Natural killer cell (primary cell): ENCODE data around the gene TRRAP. TPM values are rescaled to one million over a fixed set of nuclear protein-coding genes. Genes with fewer than 3 reads are reported as not detected.

Source experiments
- ATAC-seq, 3 donors: fragments of 150-1000 bp in 2 of 3; fragments of 200-7000 bp in 1 of 3; cut with Tn5 transposase; 1 replicate in 1 of 3; 2 replicates in 2 of 3; pipeline ENCODE4 v1.10.0; 2021; ENCODE audit warnings: mild to moderate bottlenecking in 2 of 3, moderate library complexity in 2 of 3
- DNase-seq, 2 donors: peaks; one replicate each; pipeline versions ENCODE4 v3.0.0 to v3.0.0-alpha.2; 2013 to 2021; ENCODE audit warnings: mixed read lengths in 1 of 2
- H3K27ac ChIP-seq: one replicate; pipeline ENCODE4 v1.5.1; 2013; ENCODE audit warnings: mild to moderate bottlenecking, low read length
- H3K27me3 ChIP-seq: one replicate; pipeline ENCODE4 v1.6.1; 2013; ENCODE audit warnings: low read length; ENCODE audit not compliant: control insufficient read depth, insufficient read depth
- H3K36me3 ChIP-seq: one replicate; pipeline ENCODE4 v1.6.1; 2013; ENCODE audit warnings: low read length; ENCODE audit not compliant: control insufficient read depth, insufficient read depth
- H3K4me1 ChIP-seq: one replicate; pipeline ENCODE4 v1.6.1; 2013; ENCODE audit warnings: low read length; ENCODE audit not compliant: control insufficient read depth, insufficient read depth
- H3K4me3 ChIP-seq: one replicate; pipeline ENCODE4 v1.5.1; 2013; ENCODE audit warnings: low read length
- H3K9me3 ChIP-seq: one replicate; pipeline ENCODE4 v1.6.1; 2013; ENCODE audit warnings: low read length; ENCODE audit not compliant: control insufficient read depth, insufficient read depth
- H3K27ac Mint-ChIP-seq, 2 donors: one replicate each; pipeline ENCODE4 v1.8.0; 2022; ENCODE audit warnings: mild to moderate bottlenecking in 2 of 2, mixed read lengths in 2 of 2, moderate library complexity in 1 of 2
- H3K27me3 Mint-ChIP-seq, 2 donors: one replicate each; pipeline ENCODE4 v1.8.0; 2022; ENCODE audit warnings: low read depth in 2 of 2, mixed read lengths in 2 of 2
- H3K36me3 Mint-ChIP-seq: one replicate; pipeline ENCODE4 v1.8.0; 2022; ENCODE audit warnings: mixed read lengths
- H3K4me1 Mint-ChIP-seq, 2 donors: one replicate each; pipeline ENCODE4 v1.8.0; 2022; ENCODE audit warnings: mixed read lengths in 2 of 2
- H3K4me3 Mint-ChIP-seq: one replicate; pipeline ENCODE4 v1.8.0; 2022; ENCODE audit warnings: mild to moderate bottlenecking, moderate library complexity, mixed read lengths
- H3K9me3 Mint-ChIP-seq, 2 donors: one replicate each; pipeline ENCODE4 v1.8.0; 2022; ENCODE audit warnings: mixed read lengths in 2 of 2
- WGBS: methylation state at CpG from one replicate; pipeline ENCODE4 v1.1.7; 2013; ENCODE audit warnings: missing lambda C conversion rate; ENCODE audit not compliant: insufficient coverage; 5-methylcytosine and 5-hydroxymethylcytosine counted together
- intact Hi-C: fragments of 100-400 bp; cut with micrococcal nuclease; formaldehyde crosslinking; loops from one replicate; pipeline ENCODE4 v1.14.2; 2022
- total RNA-seq, 4 donors: library from RNA; stranded (reverse); fragments of 120-200 nt in 1 of 4; gene quantifications; one replicate each; pipeline versions ENCODE4 v1.2.3 to v1.2.4, GENCODE V29; 2013 to 2022
- TF ChIP-seq, protein P1 (sequence below): fragments of 200-600 bp; IDR thresholded peaks from one replicate; pipeline ENCODE4 v1.8.0; 2022; ENCODE audit warnings: antibody characterized with exemption

The TRRAP gene
- total RNA-seq, 3 donors from 2014 or later (not counting 1 experiment from before 2014, with no cell fraction given): 45.4 to 62.9 (median 62.4) TPM

DNA sequence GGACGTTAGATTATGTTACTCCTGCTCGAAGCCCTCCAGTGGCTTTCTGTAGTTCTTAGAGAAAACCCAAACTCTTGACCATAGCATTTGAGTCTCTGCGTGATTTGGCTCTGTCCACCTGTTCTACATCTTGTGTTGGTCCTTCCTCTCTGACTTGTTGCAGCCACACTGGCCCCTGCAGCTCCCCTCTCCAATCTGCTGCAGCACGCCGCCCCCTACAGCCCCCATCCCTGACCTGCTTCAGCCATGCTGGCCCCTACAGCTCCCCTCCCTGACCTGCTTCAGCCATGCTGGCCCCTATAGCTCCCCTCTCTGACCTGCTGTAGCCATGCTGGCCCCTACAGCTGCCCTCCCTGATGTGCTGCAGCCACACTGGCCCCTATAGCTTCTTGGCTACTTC, 29.2 kb downstream of the TRRAP start:
- intact Hi-C loops: no loop called here
- Mint-ChIP-seq H3K4me3 (no peak overlapping the region), H3K36me3 (peaks cover 28% of the 10 kb centered on the region), H3K4me1 (no peaks in the 10 kb centered on the region), H3K27ac (peak overlapping the region in 1 of 2 donors; percentile 10), H3K27me3 (no peaks in the 10 kb centered on the region), H3K9me3 (no peaks in the 10 kb centered on the region)
- Histone ChIP-seq H3K9me3 (no peaks in the 10 kb centered on the region), H3K4me3 (no peak overlapping the region), H3K27ac (no peak overlapping the region), H3K27me3 (no peaks in the 10 kb centered on the region), H3K4me1 (no peaks in the 10 kb centered on the region), H3K36me3 (peaks cover 78% of the 10 kb centered on the region)
- TF ChIP-seq, protein P1, sequence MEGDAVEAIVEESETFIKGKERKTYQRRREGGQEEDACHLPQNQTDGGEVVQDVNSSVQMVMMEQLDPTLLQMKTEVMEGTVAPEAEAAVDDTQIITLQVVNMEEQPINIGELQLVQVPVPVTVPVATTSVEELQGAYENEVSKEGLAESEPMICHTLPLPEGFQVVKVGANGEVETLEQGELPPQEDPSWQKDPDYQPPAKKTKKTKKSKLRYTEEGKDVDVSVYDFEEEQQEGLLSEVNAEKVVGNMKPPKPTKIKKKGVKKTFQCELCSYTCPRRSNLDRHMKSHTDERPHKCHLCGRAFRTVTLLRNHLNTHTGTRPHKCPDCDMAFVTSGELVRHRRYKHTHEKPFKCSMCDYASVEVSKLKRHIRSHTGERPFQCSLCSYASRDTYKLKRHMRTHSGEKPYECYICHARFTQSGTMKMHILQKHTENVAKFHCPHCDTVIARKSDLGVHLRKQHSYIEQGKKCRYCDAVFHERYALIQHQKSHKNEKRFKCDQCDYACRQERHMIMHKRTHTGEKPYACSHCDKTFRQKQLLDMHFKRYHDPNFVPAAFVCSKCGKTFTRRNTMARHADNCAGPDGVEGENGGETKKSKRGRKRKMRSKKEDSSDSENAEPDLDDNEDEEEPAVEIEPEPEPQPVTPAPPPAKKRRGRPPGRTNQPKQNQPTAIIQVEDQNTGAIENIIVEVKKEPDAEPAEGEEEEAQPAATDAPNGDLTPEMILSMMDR: no peak
- DNase-seq: no peak
- no peak for ATAC-seq
- WGBS: 100% methylated on average over 5 of the region's 5 CpGs

DNA sequence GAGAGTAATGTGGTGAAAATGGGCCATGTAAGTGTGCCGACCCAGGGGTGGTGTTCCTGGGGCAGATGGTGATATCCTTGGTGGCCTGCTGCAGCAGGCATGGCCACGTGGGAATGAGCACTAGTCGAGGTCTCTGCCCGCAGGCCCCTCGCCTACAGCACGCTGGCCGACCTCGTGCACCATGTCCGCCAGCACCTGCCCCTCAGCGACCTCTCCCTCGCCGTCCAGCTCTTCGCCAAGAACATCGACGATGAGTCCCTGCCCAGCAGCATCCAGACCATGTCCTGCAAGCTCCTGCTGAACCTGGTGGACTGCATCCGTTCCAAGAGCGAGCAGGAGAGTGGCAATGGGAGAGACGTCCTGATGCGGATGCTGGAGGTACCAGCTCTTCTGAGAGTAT, 30.3 kb downstream of the TRRAP start:
- WGBS: 98% methylated on average over 18 of the region's 19 CpGs
- Histone ChIP-seq H3K4me3 (no peak overlapping the region), H3K27ac (no peak overlapping the region), H3K27me3 (no peaks in the 10 kb centered on the region), H3K9me3 (no peaks in the 10 kb centered on the region), H3K36me3 (peaks cover 75% of the 10 kb centered on the region), H3K4me1 (no peaks in the 10 kb centered on the region)
- Mint-ChIP-seq H3K4me3 (no peak overlapping the region), H3K4me1 (no peaks in the 10 kb centered on the region), H3K27me3 (no peaks in the 10 kb centered on the region), H3K9me3 (no peaks in the 10 kb centered on the region), H3K27ac (no peak overlapping the region), H3K36me3 (peaks cover 34% of the 10 kb centered on the region)
- ATAC-seq (no peak), DNase-seq (no peak)
- intact Hi-C loops: no loop called here
- TF ChIP-seq, protein P1: no peak

DNA sequence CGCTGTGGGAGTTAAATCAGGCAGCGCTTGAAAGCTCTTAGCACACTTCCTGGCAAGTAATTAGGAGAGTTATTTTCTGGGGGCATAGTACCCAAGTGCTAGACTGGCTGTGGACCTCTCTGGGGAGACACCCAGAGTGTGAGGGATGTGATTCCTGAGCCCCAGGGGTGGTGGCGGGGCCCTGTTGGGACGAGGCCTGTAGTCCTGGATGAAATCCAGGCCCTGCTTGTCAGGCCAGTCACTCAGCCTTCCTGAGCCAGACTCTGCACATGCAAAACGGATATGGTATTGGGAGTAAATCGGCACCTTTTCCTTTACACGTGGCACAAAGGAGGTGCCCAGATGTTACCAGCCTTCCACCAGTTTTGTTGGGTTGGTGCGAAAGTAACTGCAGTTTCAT, 31.2 kb downstream of the TRRAP start:
- no peak overlapping the region for H3K4me3 ChIP-seq
- intact Hi-C loops: no loop called here
- WGBS: over 99% methylated on average over 8 of the region's 8 CpGs
- H3K9me3 ChIP-seq: no peaks in the 10 kb centered on the region
- H3K4me1 ChIP-seq: no peaks in the 10 kb centered on the region
- Mint-ChIP-seq H3K4me1 (no peaks in the 10 kb centered on the region), H3K36me3 (peaks cover 32% of the 10 kb centered on the region), H3K27ac (no peak overlapping the region), H3K4me3 (no peak overlapping the region), H3K9me3 (no peaks in the 10 kb centered on the region), H3K27me3 (no peaks in the 10 kb centered on the region)
- no peak for DNase-seq
- peaks cover 69% of the 10 kb centered on the region for H3K36me3 ChIP-seq
- ATAC-seq: no peak
- H3K27me3 ChIP-seq: no peaks in the 10 kb centered on the region
- TF ChIP-seq, protein P1: no peak
- no peak overlapping the region for H3K27ac ChIP-seq

DNA sequence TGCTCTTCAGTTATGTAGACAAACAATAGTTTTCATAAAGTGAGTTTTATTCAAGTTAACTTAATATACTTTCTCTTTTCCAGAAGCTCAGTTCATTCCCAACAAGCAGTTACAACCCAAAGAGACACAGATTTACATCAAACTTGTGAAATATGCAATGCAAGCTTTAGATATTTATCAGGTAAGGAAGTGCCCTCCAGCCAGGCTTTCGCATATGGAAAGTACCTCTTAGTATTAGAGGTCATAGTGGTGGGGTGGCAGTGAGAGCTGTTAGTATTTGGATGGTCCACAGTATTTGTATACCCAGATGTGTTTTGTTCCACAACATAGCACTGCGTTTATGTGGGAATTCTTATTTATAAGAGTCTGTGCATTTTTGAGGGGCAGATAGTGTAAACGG, 32.1 kb downstream of the TRRAP start:
- H3K4me1 Mint-ChIP-seq: no peaks in the 10 kb centered on the region
- no peaks in the 10 kb centered on the region for H3K9me3 Mint-ChIP-seq
- WGBS: 100% methylated on average over 2 of the region's 3 CpGs
- no peak overlapping the region for H3K27ac Mint-ChIP-seq
- Histone ChIP-seq H3K27me3 (no peaks in the 10 kb centered on the region), H3K4me1 (no peaks in the 10 kb centered on the region), H3K36me3 (peaks cover 64% of the 10 kb centered on the region), H3K27ac (no peak overlapping the region), H3K4me3 (no peak overlapping the region), H3K9me3 (no peaks in the 10 kb centered on the region)
- no peak for DNase-seq
- H3K4me3 Mint-ChIP-seq: no peak overlapping the region
- no peak for ATAC-seq
- no peaks in the 10 kb centered on the region for H3K27me3 Mint-ChIP-seq
- H3K36me3 Mint-ChIP-seq: peaks cover 23% of the 10 kb centered on the region
- intact Hi-C loops: no loop called here
- TF ChIP-seq, protein P1: no peak
